Activated CD4-positive, alpha-beta memory T cell treated with anti-CD3 and anti-CD28 coated beads for 36 hours (primary cell): Measurements from ENCODE around the gene SNX21. TPM values are rescaled to one million over a fixed set of nuclear protein-coding genes. Genes with fewer than 3 reads are reported as not detected.
"Not testable (repeated sequence)": the region's sequence is repeated elsewhere in the genome, so short reads cannot be mapped to it uniquely, and the experiment has no call there.

Experiments
- CTCF ChIA-PET: fragments of 350-600 bp; sonication (Branson Sonifier 250); formaldehyde crosslinking; loops from one replicate; lab custom pipeline; 2021; ENCODE audit warnings: antibody characterized with exemption, inconsistent platforms; lab: Charles Lee
- POLR2A ChIA-PET: fragments of 350-600 bp; sonication (Branson Sonifier 250); formaldehyde crosslinking; loops from one replicate; lab custom pipeline; 2021; ENCODE audit warnings: antibody characterized with exemption; lab: Charles Lee
- DNase-seq: peaks from one replicate; pipeline ENCODE4 v3.0.0-alpha.2; 2020
- H3K27ac Mint-ChIP-seq: one replicate; pipeline ENCODE4 v1.8.0; 2021; ENCODE audit warnings: mixed read lengths
- H3K27me3 Mint-ChIP-seq: one replicate; pipeline ENCODE4 v1.8.0; 2021; ENCODE audit warnings: mixed read lengths
- H3K36me3 Mint-ChIP-seq: one replicate; pipeline ENCODE4 v1.8.0; 2021; ENCODE audit warnings: mixed read lengths
- H3K4me1 Mint-ChIP-seq: one replicate; pipeline ENCODE4 v1.8.0; 2021; ENCODE audit warnings: low read depth, mixed read lengths
- H3K4me3 Mint-ChIP-seq: one replicate; pipeline ENCODE4 v1.8.0; 2021; ENCODE audit warnings: mild to moderate bottlenecking, mixed read lengths
- H3K9me3 Mint-ChIP-seq: one replicate; pipeline ENCODE4 v1.8.0; 2021; ENCODE audit warnings: mixed read lengths
- intact Hi-C: fragments of 100-400 bp; cut with micrococcal nuclease; formaldehyde crosslinking; loops from one replicate; pipeline ENCODE4 v1.15.1; 2023
- total RNA-seq, 2 experiments: library from RNA; stranded (reverse); gene quantifications; one replicate each; pipeline ENCODE4 v1.2.3, GENCODE V29; 2021

The SNX21 gene
- total RNA-seq, 2 experiments from 2014 or later: 1.8 to 2.2 TPM

DNA sequence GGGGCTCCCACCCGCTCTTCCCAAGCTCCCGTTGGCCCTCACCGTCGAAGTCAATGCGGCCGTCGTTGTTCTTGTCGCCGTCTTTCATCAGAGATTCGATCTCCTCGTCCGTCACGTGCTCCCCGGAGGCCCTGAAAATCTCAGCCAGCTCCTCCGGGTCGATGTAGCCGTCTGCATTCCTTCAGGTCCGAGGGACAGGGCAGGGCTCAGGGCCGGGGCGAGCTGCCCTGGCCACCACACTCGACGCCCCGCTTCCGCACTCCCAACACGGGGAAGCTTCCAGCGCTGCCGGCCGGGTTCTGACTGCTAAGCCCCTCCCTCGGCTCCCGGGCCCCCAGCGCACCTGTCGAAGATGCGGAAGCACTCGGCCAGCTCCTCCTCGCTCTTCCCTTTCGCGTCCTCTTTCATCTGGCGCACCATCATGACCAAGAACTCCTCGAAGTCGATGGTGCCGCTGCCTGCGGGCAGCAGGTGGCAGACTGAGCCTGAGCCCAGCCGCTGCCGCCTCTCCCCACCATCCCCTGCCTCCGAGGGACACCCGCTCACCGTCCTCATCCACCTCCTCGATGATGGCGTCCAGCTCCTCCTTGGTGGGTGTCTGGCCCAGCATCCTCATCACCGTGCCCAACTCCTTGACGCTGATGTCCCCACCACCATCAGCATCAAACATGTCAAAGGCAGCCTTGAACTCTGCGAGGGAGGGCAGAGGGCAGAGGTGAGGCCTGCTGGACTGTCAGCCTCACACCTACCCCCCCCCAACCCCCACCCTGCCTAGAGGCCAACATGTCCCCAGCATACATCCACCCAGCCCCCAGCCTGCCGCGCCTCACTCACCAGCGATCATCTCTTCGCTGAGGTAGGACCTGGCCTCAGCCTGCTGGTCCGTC is 9.4 kb upstream of the SNX21 start:
- no peaks in the 10 kb centered on the region for H3K9me3 Mint-ChIP-seq
- peak overlapping the region; percentile 48 for H3K4me3 Mint-ChIP-seq
- CTCF ChIA-PET: interaction anchor here (0.7 to 3.1 kb wide), 18 partner anchors 10 to 351 kb away, joined by 3 to 15 read pairs (median 4); partner anchors contain the start of genes PCIF1, SNX21, UBE2C and ZSWIM1
- peaks cover 14% of the 10 kb centered on the region for H3K4me1 Mint-ChIP-seq
- POLR2A ChIA-PET: interaction anchor here (1.3 kb wide), 1 partner anchor 11 kb away, joined by 4 read pairs; no protein-coding TSS in a partner anchor
- intact Hi-C loops: no loop called here
- H3K27me3 Mint-ChIP-seq: peaks cover 23% of the 10 kb centered on the region
- no peak overlapping the region for H3K27ac Mint-ChIP-seq
- H3K36me3 Mint-ChIP-seq: no peaks in the 10 kb centered on the region
- peak; percentile 72 for DNase-seq

DNA sequence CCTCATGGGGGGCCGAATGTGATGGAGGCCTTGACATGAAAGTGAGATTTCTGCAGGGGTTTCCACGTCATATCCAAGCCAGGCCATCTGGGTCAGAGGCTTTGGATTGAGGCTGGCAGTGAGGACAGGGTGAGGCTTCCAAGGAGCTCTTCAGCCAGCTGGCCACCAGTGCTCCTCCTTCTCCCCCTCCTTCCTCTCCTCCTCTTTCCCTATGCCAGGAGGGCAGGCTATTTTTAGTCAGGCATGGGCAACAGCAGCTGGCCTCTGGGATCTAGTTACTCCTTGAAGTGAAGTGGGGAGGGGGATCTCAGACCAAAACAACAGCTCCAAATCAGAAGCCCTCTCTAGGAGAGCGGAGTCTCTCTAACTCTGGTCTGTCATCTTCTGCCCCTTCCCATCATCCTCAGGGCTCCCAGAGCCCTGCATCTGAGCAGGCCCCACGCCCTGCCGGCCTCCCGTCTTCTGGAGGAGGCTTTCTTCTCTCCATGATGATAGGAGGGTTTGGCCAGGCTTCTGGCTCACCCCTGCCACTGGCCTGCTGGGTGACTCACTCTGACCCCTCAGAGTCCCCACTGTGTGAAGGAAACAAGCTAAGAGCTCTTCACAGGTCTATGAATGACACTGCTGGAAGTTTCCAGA is 7.1 kb upstream of the SNX21 start:
- Mint-ChIP-seq H3K36me3 (no peaks in the 10 kb centered on the region), H3K4me3 (no peak overlapping the region), H3K4me1 (peaks cover 14% of the 10 kb centered on the region), H3K9me3 (no peaks in the 10 kb centered on the region), H3K27ac (no peak overlapping the region), H3K27me3 (peaks cover 23% of the 10 kb centered on the region)
- DNase-seq: no peak
- intact Hi-C loops: no loop called here
- CTCF ChIA-PET: interaction anchor here (0.9 to 3.1 kb wide), 2 partner anchors 107 to 143 kb away, joined by 6 to 14 read pairs; no protein-coding TSS in a partner anchor
- POLR2A ChIA-PET: no interaction called here

DNA sequence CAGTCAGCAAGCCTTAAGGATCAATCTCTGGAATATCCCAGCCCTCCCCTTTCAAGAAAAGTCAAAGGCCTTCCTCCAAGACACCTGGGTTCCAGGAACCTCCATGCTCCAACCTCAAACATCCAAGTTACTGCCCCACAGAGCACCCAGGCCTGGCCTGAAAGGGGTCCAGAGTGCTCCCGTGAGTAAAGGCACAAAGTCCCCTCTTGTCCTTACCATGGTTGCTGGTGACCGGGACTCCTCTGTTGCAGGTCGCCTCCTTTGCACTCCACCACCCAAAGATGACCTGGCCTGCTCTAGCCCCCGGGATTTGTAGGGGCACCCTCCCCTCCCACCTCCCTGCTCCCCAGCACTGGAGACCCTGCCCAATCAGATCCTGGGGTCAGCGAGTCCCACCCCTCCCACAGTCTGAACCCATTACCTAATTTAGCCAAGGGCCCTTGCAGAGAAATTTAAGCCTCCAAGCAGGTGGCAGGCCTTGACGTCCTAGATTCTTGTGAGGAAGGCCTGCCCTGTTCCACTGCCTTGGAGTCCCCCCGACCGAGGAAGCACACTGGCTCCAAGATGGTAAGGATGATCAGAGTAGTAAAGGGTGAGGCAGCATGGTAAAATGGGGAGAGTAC is 6.5 kb upstream of the SNX21 start, which contains the start of gene TNNC2:
Gene TNNC2, minus strand, starts transcription at position 283 of the 623 bp plus-strand sequence. Its CDS starts 64 bp downstream, at position 219.
- Mint-ChIP-seq H3K4me1 (peaks cover 14% of the 10 kb centered on the region), H3K27me3 (peaks cover 19% of the 10 kb centered on the region), H3K9me3 (no peaks in the 10 kb centered on the region), H3K27ac (no peak within 1 kb of the TSS), H3K36me3 (no peaks in the 10 kb centered on the region), H3K4me3 (no peak within 1 kb of the TSS)
- DNase-seq: no peak
- intact Hi-C loops: no loop called here
- ChIA-PET CTCF (interaction anchor here (0.9 kb wide), 1 partner anchor 107 kb away, joined by 6 read pairs; no protein-coding TSS in a partner anchor), POLR2A (no interaction called here)

DNA sequence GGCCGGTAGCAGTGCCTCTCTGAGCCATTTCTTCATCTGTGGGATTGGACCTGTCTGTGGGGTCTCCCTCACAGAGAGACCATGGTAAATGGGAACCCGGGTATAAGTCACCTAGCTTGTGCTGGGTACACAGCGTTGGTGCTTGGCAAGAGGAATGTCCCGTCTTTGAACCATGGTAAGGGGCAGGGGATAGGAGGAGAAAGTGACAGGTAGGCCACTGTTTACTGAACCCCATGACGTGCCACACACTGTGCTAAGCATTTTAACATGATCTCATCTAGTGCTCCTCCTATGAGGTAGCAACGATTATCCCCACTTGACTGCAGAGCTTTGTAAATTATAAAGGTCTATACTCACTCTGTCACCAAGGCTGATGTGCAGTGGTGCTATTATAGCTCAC is 5.9 kb upstream of the SNX21 start:
- no peak overlapping the region for H3K4me3 Mint-ChIP-seq
- POLR2A ChIA-PET: no interaction called here
- DNase-seq: no peak
- H3K27ac Mint-ChIP-seq: no peak overlapping the region
- CTCF ChIA-PET: no interaction called here
- peaks cover 14% of the 10 kb centered on the region for H3K4me1 Mint-ChIP-seq
- intact Hi-C loops: no loop called here
- H3K9me3 Mint-ChIP-seq: no peaks in the 10 kb centered on the region
- no peaks in the 10 kb centered on the region for H3K36me3 Mint-ChIP-seq
- H3K27me3 Mint-ChIP-seq: peaks cover 15% of the 10 kb centered on the region

DNA sequence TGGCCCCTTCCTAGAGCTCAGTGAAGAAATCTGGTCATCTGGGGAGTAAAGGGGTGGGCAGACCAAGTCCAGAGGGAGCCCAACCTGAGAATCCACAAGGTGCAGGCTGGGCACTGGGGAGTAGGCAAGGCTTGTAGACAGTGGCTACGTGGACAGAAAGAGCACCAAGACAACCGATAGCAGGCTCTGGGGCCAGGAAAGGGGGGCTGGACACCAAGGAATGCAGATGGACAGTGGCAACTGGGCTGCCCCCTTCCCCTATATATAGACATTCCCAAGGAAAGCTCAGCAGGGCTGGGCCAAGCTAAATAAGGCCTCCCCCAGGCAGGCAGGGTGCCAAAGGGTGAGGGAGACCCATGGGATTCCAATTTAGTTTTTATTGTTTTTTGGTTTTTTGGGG is 5.0 kb upstream of the SNX21 start:
- no peaks in the 10 kb centered on the region for H3K9me3 Mint-ChIP-seq
- intact Hi-C loops: no loop called here
- no peak for DNase-seq

DNA sequence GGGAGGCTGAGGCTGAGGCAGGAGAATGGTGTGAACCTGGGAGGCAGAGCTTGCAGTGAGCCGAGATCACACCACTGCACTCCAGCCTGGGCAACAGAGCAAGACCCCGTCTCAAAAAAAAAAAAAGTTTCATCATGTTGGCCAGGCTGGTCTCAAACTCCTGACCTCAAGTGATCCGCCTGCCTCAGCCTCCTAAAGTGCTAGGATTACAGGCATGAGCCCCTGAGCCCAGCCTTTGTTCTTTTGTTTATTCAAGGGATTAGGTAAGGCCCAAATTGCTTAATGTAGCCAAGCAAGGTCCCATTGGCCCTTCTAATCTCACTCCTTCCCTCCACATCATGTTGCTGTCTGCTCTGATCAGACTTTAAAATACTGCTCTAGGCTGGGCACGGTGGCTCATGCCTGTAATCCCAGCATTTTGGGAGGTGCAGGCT is 3.9 kb upstream of the SNX21 start:
- H3K4me1 Mint-ChIP-seq, POLR2A ChIA-PET, DNase-seq, H3K27ac Mint-ChIP-seq, H3K4me3 Mint-ChIP-seq, H3K9me3 Mint-ChIP-seq, H3K27me3 Mint-ChIP-seq, H3K36me3 Mint-ChIP-seq: not testable (repeated sequence)
- intact Hi-C loops: loop anchor here (10.0 kb wide), 1 partner anchor 55 kb away; the partner anchor contains the start of genes SPATA25 and ZSWIM1
- CTCF ChIA-PET: interaction anchor here (1.5 kb wide), 1 partner anchor 17 kb away, joined by 3 read pairs; no protein-coding TSS in a partner anchor

More for the DNA sequence above, 5.0 kb upstream of the SNX21 start:
- H3K4me3 Mint-ChIP-seq: no peak overlapping the region
- ChIA-PET POLR2A (no interaction called here), CTCF (no interaction called here)
- peaks cover 17% of the 10 kb centered on the region for H3K4me1 Mint-ChIP-seq
- H3K36me3 Mint-ChIP-seq: no peaks in the 10 kb centered on the region
- no peak overlapping the region for H3K27ac Mint-ChIP-seq
- peaks cover 8% of the 10 kb centered on the region for H3K27me3 Mint-ChIP-seq

DNA sequence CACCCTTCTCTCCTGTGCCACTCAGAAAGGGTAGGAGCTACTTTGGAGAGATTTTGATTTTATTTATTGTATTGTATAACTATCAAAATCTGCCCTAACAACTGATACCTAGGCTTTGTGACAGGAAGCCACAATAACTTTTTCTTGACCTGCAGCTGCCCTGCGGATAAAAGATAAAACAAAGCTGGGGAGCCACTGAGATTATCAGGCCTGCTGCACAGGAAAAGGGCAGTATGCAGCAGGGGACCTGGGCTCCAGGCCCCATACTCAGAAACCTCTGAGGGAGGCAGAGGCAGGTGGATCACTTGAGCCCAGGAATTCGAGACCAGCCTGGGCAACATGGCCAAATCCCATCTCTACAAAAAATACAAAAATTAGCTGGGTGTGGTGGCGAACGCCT is 980 bp upstream of the SNX21 start:
- ChIA-PET POLR2A (interaction anchor here (1.3 kb wide), 1 partner anchor 16 kb away, joined by 3 read pairs; no protein-coding TSS in a partner anchor), CTCF (interaction anchor here (2.3 to 2.6 kb wide), 2 partner anchors 8 to 137 kb away, joined by 9 to 10 read pairs; no protein-coding TSS in a partner anchor)
- Mint-ChIP-seq H3K27ac (no peak overlapping the region), H3K4me3 (peak overlapping the region; percentile 66), H3K9me3 (no peaks in the 10 kb centered on the region), H3K27me3 (no peaks in the 10 kb centered on the region), H3K36me3 (no peaks in the 10 kb centered on the region), H3K4me1 (peaks cover 13% of the 10 kb centered on the region)
- no peak for DNase-seq
- intact Hi-C loops: loop anchor here (10.0 kb wide), 1 partner anchor 52 kb away; the partner anchor contains the start of genes SPATA25 and ZSWIM1

DNA sequence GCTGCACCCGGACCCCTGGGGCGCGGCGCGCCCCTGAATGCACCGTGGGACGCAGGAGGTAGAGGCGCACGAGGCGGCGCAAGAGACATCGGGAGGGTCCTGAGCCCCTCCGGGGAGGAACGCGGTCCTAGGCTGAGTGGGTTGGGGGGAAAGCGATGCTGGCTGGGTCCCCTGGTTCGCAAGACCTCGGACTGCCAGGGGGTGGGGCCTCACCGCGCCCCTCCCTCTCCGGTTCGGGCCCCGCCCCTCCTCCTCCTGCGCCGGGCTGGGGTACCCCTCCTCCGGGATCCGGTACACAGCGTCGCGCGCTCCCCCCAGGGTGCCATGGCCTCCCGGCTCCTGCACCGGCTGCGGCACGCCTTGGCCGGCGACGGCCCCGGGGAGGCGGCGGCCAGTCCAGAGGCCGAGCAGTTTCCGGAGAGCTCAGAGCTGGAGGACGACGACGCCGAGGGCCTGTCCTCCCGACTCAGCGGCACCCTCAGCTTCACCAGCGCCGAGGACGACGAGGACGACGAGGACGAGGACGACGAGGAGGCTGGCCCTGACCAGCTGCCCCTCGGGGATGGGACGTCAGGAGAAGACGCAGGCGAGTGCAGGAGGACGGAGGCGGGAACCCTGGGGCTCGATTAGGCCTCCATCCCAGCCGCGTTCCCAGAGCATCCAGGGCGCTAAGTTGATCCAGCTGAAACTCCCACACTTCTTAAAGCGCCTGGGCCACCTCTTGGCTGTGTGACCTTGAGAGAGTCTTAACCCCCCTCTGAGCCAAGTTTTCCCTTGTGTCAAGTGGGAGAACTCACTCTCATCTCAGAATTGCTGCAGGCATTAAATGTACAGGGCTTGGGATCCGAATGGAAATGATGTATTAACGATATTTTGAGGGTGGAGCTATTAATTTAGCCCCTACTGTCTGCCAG is 541 bp downstream of the SNX21 start:
- POLR2A ChIA-PET: interaction anchor here (0.6 to 1.1 kb wide), 3 partner anchors 20 to 129 kb away, joined by 3 read pairs; partner anchors contain the start of gene UBE2C
- peak; percentile 60 for DNase-seq
- CTCF ChIA-PET: interaction anchor here (1.1 to 2.6 kb wide), 3 partner anchors 10 to 136 kb away, joined by 3 to 10 read pairs (median 9); no protein-coding TSS in a partner anchor
- H3K4me3 Mint-ChIP-seq: peak overlapping the region; percentile 49
- intact Hi-C loops: loop anchor here (10.0 kb wide), 1 partner anchor 51 kb away; the partner anchor contains the start of genes SPATA25 and ZSWIM1
- no peaks in the 10 kb centered on the region for H3K27me3 Mint-ChIP-seq
- H3K36me3 Mint-ChIP-seq: no peaks in the 10 kb centered on the region
- H3K27ac Mint-ChIP-seq: no peak overlapping the region
- H3K4me1 Mint-ChIP-seq: peaks cover 13% of the 10 kb centered on the region
- no peaks in the 10 kb centered on the region for H3K9me3 Mint-ChIP-seq

DNA sequence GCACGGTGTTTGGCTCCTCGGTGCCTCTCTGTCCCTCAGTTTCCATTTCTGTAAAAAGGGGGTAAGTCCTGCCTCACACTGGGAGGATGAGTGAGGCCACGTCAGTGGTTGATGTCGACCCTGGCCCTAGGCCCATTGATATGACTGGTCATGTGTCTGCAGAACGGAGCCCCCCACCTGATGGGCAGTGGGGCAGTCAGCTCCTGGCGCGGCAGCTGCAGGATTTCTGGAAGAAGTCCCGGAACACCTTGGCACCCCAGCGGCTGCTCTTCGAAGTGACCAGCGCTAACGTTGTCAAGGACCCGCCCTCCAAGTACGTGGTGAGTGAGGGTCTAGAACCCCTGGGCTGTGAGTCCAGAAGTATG is 1.2 kb downstream of the SNX21 start:
- CTCF ChIA-PET: interaction anchor here (1.1 to 2.6 kb wide), 2 partner anchors 10 to 36 kb away, joined by 3 to 10 read pairs; no protein-coding TSS in a partner anchor

DNA sequence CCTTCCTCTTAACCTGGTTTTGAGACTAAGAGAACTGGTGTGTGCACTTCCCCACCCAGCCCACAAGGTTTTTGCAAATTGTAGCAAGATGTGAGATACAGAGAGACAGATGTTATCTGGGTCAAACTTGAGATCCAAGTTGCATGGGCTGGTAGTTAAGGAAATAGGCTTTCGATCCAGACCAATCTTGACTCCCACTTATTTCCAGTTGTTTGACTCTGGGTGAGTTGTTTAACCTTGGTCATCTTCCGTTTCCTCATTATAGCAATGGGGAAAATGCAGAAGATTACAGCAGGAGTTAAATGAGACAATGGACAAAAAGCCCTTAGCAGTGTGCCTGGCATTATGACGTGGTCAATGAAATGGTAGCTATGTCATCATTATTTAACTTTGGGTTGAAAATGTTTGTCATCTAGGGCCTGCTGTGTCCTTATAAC is 1.7 kb downstream of the SNX21 start:
- H3K4me1 Mint-ChIP-seq: peaks cover 13% of the 10 kb centered on the region
- CTCF ChIA-PET: interaction anchor here (1.1 to 1.2 kb wide), 2 partner anchors 36 to 135 kb away, joined by 3 to 4 read pairs; no protein-coding TSS in a partner anchor
- H3K4me3 Mint-ChIP-seq: no peak overlapping the region

More for the DNA sequence above, 1.2 kb downstream of the SNX21 start:
- DNase-seq: no peak
- Mint-ChIP-seq H3K4me3 (peak overlapping the region; percentile 49), H3K36me3 (no peaks in the 10 kb centered on the region), H3K27me3 (no peaks in the 10 kb centered on the region), H3K4me1 (peaks cover 13% of the 10 kb centered on the region), H3K27ac (no peak overlapping the region), H3K9me3 (no peaks in the 10 kb centered on the region)
- intact Hi-C loops: loop anchor here (10.0 kb wide), 1 partner anchor 50 kb away; the partner anchor contains the start of genes SPATA25 and ZSWIM1
- POLR2A ChIA-PET: interaction anchor here (0.6 to 1.1 kb wide), 2 partner anchors 20 to 22 kb away, joined by 3 read pairs; partner anchors contain the start of gene UBE2C

More for the DNA sequence above, 1.7 kb downstream of the SNX21 start:
- Mint-ChIP-seq H3K27me3 (no peaks in the 10 kb centered on the region), H3K9me3 (no peaks in the 10 kb centered on the region), H3K27ac (no peak overlapping the region), H3K36me3 (no peaks in the 10 kb centered on the region)
- POLR2A ChIA-PET: no interaction called here
- no peak for DNase-seq
- intact Hi-C loops: loop anchor here (10.0 kb wide), 1 partner anchor 49 kb away; the partner anchor contains the start of genes SPATA25 and ZSWIM1
